GM11168 (cell line): ENCODE measurements around the gene PUM1.
"Not testable (repeated sequence)": the region's sequence is repeated elsewhere in the genome, so short reads cannot be mapped to it uniquely, and the experiment has no call there.

Experiments
- in situ Hi-C: fragments of 300-500 bp; cut with MboI; formaldehyde crosslinking; loops from one replicate; pipeline ENCODE4 v1.12.0; 2022; ENCODE audit warnings: low sequenced_read_pairs; ENCODE audit not compliant: unreplicated experiment

Gene PUM1

GRCh38 chr1:30935758-30936157 is 129.8 kb downstream of the PUM1 start:
- in situ Hi-C loops: not testable (repeated sequence)

- in situ Hi-C loops: no loop called here
Measured at GRCh38 chr1:30934613-30935012, 130.9 kb downstream of the PUM1 start.

- in situ Hi-C loops: no loop called here
Measured at GRCh38 chr1:30933874-30934252, 131.7 kb downstream of the PUM1 start.

GRCh38 chr1:30930631-30931173 is 134.8 kb downstream of the PUM1 start:
- in situ Hi-C loops: no loop called here

- in situ Hi-C loops: no loop called here
Measured at GRCh38 chr1:30929944-30930525, 135.5 kb downstream of the PUM1 start.

GRCh38 chr1:30929135-30929889 is 136.2 kb downstream of the PUM1 start:
- in situ Hi-C loops: no loop called here

- in situ Hi-C loops: no loop called here
Measured at GRCh38 chr1:30928789-30929134, 136.8 kb downstream of the PUM1 start.

GRCh38 chr1:30928171-30928570 is 137.3 kb downstream of the PUM1 start:
- in situ Hi-C loops: no loop called here

GRCh38 chr1:30927448-30927847 is 138.1 kb downstream of the PUM1 start:
- in situ Hi-C loops: no loop called here

GRCh38 chr1:30923597-30923996 is 141.9 kb downstream of the PUM1 start:
- in situ Hi-C loops: no loop called here

GRCh38 chr1:30920827-30921226 is 144.7 kb downstream of the PUM1 start:
- in situ Hi-C loops: no loop called here

GRCh38 chr1:30919025-30919881 is 146.3 kb downstream of the PUM1 start:
- in situ Hi-C loops: loop anchor here (10.0 kb wide), 1 partner anchor 194 kb away; the partner anchor contains the start of gene MATN1

GRCh38 chr1:30916296-30916695 is 149.2 kb downstream of the PUM1 start:
- in situ Hi-C loops: loop anchor here (10.0 kb wide), 1 partner anchor 191 kb away; the partner anchor contains the start of gene MATN1

GRCh38 chr1:30915491-30916230 is 149.9 kb downstream of the PUM1 start:
- in situ Hi-C loops: loop anchor here (10.0 kb wide), 1 partner anchor 191 kb away; the partner anchor contains the start of gene MATN1

GRCh38 chr1:30914931-30915330 is 150.6 kb downstream of the PUM1 start:
- in situ Hi-C loops: loop anchor here (5.0 to 10.0 kb wide), 2 partner anchors 113 to 190 kb away; partner anchors contain the start of gene MATN1

GRCh38 chr1:30914587-30914922 is 151.0 kb downstream of the PUM1 start:
- in situ Hi-C loops: loop anchor here (5.0 to 10.0 kb wide), 2 partner anchors 112 to 190 kb away; partner anchors contain the start of gene MATN1

- in situ Hi-C loops: loop anchor here (5.0 to 10.0 kb wide), 2 partner anchors 111 to 188 kb away; partner anchors contain the start of gene MATN1
Measured at GRCh38 chr1:30912913-30913652, 152.4 kb downstream of the PUM1 start.

- in situ Hi-C loops: loop anchor here (5.0 to 10.0 kb wide), 2 partner anchors 110 to 187 kb away; partner anchors contain the start of gene MATN1
Measured at GRCh38 chr1:30912224-30912623, 153.3 kb downstream of the PUM1 start.
